Anterior cingulate cortex (tissue), 58 donors: ENCODE measurements around the gene COQ10A.

Experiments used
- DNase-seq, 58 donors: peaks; one replicate each; lab custom pipeline; 2025; lab: John Stamatoyannopoulos, UW

Gene COQ10A

DNA sequence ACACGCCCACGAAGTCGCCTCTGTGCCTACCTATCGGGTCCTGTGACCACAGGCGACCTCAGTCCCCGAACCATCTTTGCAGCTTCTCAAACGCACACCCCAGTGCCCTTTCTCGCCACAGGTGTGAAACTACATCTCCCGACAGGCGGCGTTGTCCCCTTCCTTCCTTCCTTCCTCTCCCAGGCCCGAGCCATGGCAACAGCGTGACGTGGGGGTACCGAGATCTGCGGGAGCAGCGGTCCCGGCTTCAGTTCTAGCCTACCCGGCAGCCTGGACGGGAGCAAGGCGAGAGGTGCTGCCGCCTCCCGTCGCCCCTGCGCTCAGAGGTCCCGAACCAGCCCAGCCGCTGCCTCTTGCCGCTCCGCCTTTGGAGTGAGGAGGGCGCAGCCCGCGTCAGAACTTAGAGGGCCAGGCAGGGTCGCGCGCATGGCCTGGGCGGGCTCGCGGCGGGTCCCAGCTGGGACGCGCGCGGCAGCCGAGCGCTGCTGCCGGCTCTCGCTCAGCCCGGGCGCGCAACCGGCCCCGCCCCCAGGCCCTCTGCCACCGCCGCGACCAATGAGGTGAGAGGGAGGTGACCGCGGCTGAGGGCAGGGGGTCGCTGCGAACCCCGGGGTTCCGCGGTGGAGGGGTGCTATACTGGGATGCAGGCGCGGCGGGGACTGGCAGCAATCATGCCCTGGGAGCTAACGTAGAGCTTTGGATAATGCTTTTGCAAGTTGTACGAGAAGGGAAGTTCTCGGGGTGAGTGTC is at the start of gene COQ10A:
COQ10A (plus strand) TSS at position 250 of the 750 bp plus-strand sequence; CDS start at position 427, 177 bp downstream.
- peak; percentile 27 to 91 (median 81) for DNase-seq

- no peak for DNase-seq
Observed at GRCh38 chr12:56219840-56220239, 46.9 kb upstream of the COQ10A start.

DNA sequence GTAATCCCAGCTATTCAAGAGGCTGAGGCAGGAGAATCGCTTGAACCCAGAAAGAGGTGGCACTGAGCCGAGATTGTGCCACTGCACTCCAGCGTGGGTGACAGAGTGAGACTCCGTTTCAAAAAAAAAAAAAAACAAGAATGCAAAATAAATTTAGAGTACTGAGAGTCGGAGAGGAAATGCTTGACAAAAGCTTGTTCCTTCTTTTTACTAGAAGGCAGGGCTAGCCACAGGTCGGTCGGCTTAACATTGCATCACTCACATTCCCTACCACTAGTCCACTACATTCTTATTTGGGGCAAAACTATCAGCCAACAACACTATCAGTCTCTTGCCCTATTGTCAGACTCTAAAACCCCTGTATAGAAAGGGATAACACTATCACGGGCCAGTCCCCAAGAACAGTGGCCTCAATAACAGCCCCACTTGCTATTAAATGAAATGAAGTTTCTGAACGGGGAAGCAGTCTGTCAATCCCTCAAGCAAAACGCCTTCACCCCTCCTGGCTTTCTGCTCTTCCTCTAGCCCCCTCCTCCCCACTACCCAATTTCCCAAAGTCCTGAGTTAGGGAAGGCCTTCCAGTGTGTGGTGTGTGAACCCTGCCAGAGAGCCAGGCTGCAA is 46.0 kb upstream of the COQ10A start:
- DNase-seq, result peak in 1 of 58 donors; percentile 29

- DNase-seq, result peak in 42 of 58 donors; percentile 11 to 75 (median 44)
Observed at GRCh38 chr12:56221232-56221756, 45.4 kb upstream of the COQ10A start.

- DNase-seq, result peak; percentile 73 to 98 (median 95)
Observed at GRCh38 chr12:56221757-56222530, 44.8 kb upstream of the COQ10A start, which contains the start of gene RNF41. RNF41 (minus strand) TSS chr12:56221922; CDS start chr12:56214047, 7,875 bp downstream.

- DNase-seq, result no peak
Observed at GRCh38 chr12:56222531-56222895, 44.2 kb upstream of the COQ10A start.

DNA sequence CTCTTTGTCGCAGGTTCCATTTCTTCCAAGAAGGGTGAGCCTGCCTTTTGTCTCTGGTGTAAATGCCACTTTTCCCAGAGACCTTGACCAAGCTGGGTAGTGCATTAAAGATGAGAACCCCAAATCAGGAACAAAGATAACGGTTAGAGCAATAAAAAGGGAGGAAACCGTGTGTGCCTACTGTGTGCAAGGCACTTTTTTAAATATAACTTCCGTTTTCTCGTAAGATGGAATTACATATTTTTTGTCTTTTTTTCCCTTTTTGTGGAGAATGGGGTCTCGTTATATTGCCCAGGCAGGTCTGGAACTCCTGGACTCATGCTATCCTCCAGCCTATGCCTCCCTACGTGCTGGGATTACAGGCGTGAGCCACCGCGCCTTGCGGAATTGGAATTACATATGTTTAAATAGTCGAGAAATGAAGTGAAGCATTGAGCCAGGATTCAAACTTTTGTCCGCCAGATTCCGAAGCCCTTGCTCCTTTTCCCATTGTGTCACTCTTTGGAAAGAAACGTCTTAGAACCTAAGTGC is 43.1 kb upstream of the COQ10A start:
- no peak for DNase-seq

DNA sequence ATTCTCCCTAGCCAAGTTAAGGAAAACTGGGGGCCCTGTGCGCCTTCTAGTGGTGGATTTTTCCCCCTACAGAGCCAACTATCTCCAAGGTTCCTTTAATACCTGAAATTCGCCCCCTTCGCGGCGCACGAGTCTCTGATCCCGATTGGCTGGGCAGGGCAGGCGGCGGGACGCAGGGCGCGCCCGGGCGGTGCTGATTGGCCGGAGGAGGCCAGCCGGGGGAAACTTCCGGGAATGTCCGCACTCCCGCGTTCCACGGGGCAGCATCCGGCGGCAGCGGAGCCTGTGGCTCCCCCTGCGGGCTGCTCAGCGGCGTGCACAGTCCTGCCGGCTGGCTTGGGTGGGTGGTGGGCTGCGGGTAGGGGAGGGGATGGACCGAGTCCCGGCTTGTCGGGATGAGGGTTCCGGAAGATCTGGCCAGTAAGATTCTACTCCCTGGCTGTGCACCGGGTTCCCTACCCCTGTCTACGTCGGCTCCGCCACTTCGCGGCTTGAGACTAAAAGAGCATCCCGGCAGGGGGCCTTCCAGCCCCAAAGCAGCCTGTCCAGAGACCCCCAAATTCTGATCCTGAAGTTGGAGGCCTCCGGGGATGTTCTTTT is 42.5 kb upstream of the COQ10A start, which contains the start of gene NABP2:
NABP2 (plus strand) TSS at position 241 of the 600 bp plus-strand sequence. CDS start 515 bp downstream, outside the sequence.
- peak; percentile 77 to 99 (median 96) for DNase-seq

DNA sequence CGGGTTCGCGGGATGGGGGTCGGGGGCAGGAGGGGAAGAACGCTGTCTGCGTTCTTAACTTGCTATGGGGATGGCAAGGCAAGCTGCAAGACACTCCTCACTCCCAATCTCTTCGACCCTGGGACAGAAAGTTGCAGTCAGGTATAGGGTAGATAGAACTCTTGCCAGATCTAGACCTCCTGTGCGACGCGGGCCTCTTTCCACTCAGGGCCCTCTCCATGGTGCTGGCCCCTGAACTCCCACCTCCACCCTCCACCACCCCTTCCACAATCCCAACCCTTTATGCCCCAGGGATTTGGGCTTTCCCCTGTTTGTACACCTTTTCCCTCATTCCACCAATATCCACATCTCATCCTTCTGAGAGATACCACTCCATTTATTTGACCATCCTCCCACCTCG is 41.8 kb upstream of the COQ10A start:
- no peak for DNase-seq

GRCh38 chr12:56229082-56229481 is 37.7 kb upstream of the COQ10A start:
- no peak for DNase-seq

- DNase-seq, result no peak
Observed at GRCh38 chr12:56229916-56230431, 36.8 kb upstream of the COQ10A start, which contains the start of gene SLC39A5. SLC39A5 (plus strand) TSS chr12:56230051; CDS start chr12:56231275, 1,224 bp downstream.

GRCh38 chr12:56230432-56231183 is 36.1 kb upstream of the COQ10A start:
- no peak for DNase-seq

DNA sequence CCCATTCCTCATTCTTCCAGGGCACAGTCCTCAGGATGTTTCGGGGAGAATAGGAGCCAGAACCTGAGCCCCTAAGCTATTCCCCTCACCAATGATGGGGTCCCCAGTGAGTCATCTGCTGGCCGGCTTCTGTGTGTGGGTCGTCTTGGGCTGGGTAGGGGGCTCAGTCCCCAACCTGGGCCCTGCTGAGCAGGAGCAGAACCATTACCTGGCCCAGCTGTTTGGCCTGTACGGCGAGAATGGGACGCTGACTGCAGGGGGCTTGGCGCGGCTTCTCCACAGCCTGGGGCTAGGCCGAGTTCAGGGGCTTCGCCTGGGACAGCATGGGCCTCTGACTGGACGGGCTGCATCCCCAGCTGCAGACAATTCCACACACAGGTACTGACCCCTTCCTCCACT is 35.6 kb upstream of the COQ10A start:
- no peak for DNase-seq

GRCh38 chr12:56234746-56235436 is 31.9 kb upstream of the COQ10A start:
- no peak for DNase-seq

GRCh38 chr12:56236091-56236490 is 30.7 kb upstream of the COQ10A start:
- no peak for DNase-seq

DNA sequence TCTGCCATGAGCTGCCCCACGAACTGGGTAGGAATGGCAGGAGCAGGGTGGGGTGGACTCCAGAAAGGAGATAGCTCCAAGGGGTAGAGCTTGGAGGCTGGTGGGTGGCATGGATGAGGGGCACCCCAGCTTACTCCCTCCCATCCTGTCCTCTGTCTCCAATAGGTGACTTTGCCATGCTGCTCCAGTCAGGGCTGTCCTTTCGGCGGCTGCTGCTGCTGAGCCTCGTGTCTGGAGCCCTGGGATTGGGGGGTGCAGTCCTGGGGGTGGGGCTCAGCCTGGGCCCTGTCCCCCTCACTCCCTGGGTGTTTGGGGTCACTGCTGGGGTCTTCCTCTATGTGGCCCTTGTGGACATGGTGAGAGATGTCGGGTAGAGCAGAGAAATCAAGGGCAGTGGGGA is 29.8 kb upstream of the COQ10A start:
- no peak for DNase-seq

GRCh38 chr12:56237552-56237951 is 29.2 kb upstream of the COQ10A start:
- DNase-seq, result no peak
